Measurements from ENCODE around the gene TOP2A. TPM values are rescaled to one million over a fixed set of nuclear protein-coding genes. Genes with fewer than 3 reads are reported as not detected.
"Not testable (repeated sequence)": the region's sequence is repeated elsewhere in the genome, so short reads cannot be mapped to it uniquely, and the experiment has no call there.

The TOP2A gene
- total RNA-seq, 4 donors from 2014 or later = 0.40 to 4.3 (median 0.79) TPM

GRCh38 chr17:40373324-40373723 is 44.4 kb downstream of the TOP2A start:
- no peak for ATAC-seq
- H3K9me3 ChIP-seq = no peaks in the 10 kb centered on the region
- WGBS, 2 donors (ENCODE audit: low coverage in 1 of 2) = 83 to 84% methylated on average over 4 of the region's 4 CpGs

GRCh38 chr17:40372644-40373043 is 45.1 kb downstream of the TOP2A start:
- 66 to 88% methylated on average over 3 to 4 of the region's 4 CpGs for WGBS, 2 donors (ENCODE audit: low coverage in 1 of 2)
- H3K36me3 ChIP-seq, H3K9me3 ChIP-seq, H3K4me1 ChIP-seq, H3K27me3 ChIP-seq, H3K27ac ChIP-seq, H3K4me3 ChIP-seq, ATAC-seq: not testable (repeated sequence)

More at GRCh38 chr17:40373324-40373723, 44.4 kb downstream of the TOP2A start:
- Histone ChIP-seq H3K27me3 (peaks cover 4% of the 10 kb centered on the region), H3K27ac (no peak overlapping the region), H3K4me3 (no peak overlapping the region), H3K4me1 (no peaks in the 10 kb centered on the region), H3K36me3 (no peaks in the 10 kb centered on the region)
- TF ChIP-seq EP300 (IDR thresholded peaks at IDR 0.05) = no peak
- TF ChIP-seq CTCF (IDR thresholded peaks at IDR 0.05) = no peak
- TF ChIP-seq POLR2A (IDR thresholded peaks at IDR 0.05) = no peak
- TF ChIP-seq POLR2AphosphoS5 (IDR thresholded peaks at IDR 0.05) = no peak

GRCh38 chr17:40372031-40372430 is 45.7 kb downstream of the TOP2A start:
- no peaks in the 10 kb centered on the region for H3K9me3 ChIP-seq
- no peak overlapping the region for H3K4me3 ChIP-seq
- no peaks in the 10 kb centered on the region for H3K4me1 ChIP-seq
- TF ChIP-seq POLR2AphosphoS5 (IDR thresholded peaks at IDR 0.05) (no peak), CTCF (IDR thresholded peaks at IDR 0.05) (no peak)
- H3K27me3 ChIP-seq = peaks cover 4% of the 10 kb centered on the region
- ATAC-seq = no peak
- H3K27ac ChIP-seq = no peak overlapping the region
- H3K36me3 ChIP-seq = no peaks in the 10 kb centered on the region
- 100% methylated on average over 2 of the region's 2 CpGs; no CpG with 5 or more reads in 1 of the 2 donors for WGBS, 2 donors (ENCODE audit: low coverage in 1 of 2)

- Histone ChIP-seq H3K4me3 (no peak overlapping the region), H3K36me3 (no peaks in the 10 kb centered on the region), H3K27me3 (peaks cover 4% of the 10 kb centered on the region), H3K4me1 (no peaks in the 10 kb centered on the region), H3K27ac (no peak overlapping the region), H3K9me3 (no peaks in the 10 kb centered on the region)
- WGBS, 2 donors (ENCODE audit: low coverage in 1 of 2) = 77 to 87% methylated on average over 12 to 13 of the region's 16 CpGs
- no peak for ATAC-seq
- TF ChIP-seq POLR2AphosphoS5 (IDR thresholded peaks at IDR 0.05) = no peak
Observed at GRCh38 chr17:40371261-40371929, 46.3 kb downstream of the TOP2A start.

- ATAC-seq = no peak
- H3K4me3 ChIP-seq = no peak overlapping the region
Observed at GRCh38 chr17:40369923-40370322, 47.8 kb downstream of the TOP2A start.

GRCh38 chr17:40367728-40368127 is 50.0 kb downstream of the TOP2A start:
- H3K27ac ChIP-seq, ATAC-seq, H3K9me3 ChIP-seq, H3K36me3 ChIP-seq, H3K4me3 ChIP-seq: not testable (repeated sequence)
- Histone ChIP-seq H3K4me1 (peaks cover 0 to 16% (median 5%) of the 10 kb centered on the region in 3 donors), H3K27me3 (peaks cover 16% of the 10 kb centered on the region)
- WGBS, 2 donors (ENCODE audit: low coverage in 1 of 2) = 97 to 100% methylated on average over 2 to 6 of the region's 9 CpGs

More at GRCh38 chr17:40369923-40370322, 47.8 kb downstream of the TOP2A start:
- no peaks in the 10 kb centered on the region for H3K36me3 ChIP-seq
- WGBS, 2 donors (ENCODE audit: low coverage in 1 of 2) = 86 to 88% methylated on average over 4 to 5 of the region's 7 CpGs
- TF ChIP-seq EP300 (IDR thresholded peaks at IDR 0.05) (no peak), POLR2A (IDR thresholded peaks at IDR 0.05) (no peak), POLR2AphosphoS5 (IDR thresholded peaks at IDR 0.05) (no peak), CTCF (IDR thresholded peaks at IDR 0.05) (no peak)
- no peaks in the 10 kb centered on the region for H3K4me1 ChIP-seq
- H3K9me3 ChIP-seq = no peaks in the 10 kb centered on the region
- H3K27me3 ChIP-seq = peaks cover under 1% of the 10 kb centered on the region
- no peak overlapping the region for H3K27ac ChIP-seq

All from gastroesophageal sphincter (tissue), 4 donors.